NCI-H2081 treated with DMSO at 0.1 percent for 48 hours (cell line): Measurements from ENCODE around the gene SPPL2B.
"Not testable (repeated sequence)": the region's sequence is repeated elsewhere in the genome, so short reads cannot be mapped to it uniquely, and the experiment has no call there.

Experiments
- DNase-seq: peaks from one replicate; lab custom pipeline; 2025; lab: John Stamatoyannopoulos, UW

SPPL2B gene

DNA sequence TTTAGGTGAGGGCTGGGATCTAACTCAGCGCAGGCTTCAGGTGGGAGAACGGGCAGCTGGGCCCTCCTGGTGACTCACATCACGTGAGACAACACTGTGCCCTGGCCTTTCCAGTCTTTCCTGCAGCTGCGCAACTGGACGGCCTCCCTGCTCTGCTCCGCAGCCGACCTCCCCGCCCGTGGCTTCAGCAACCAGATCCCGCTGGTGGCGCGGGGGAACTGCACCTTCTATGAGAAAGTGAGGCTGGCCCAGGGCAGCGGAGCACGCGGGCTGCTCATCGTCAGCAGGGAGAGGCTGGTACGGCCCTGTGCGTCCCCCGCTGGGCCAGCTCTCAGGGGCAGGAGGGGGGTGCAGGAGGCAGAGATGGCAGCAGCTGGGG lies 8.8 kb downstream of the SPPL2B start:
- no peak for DNase-seq

DNA sequence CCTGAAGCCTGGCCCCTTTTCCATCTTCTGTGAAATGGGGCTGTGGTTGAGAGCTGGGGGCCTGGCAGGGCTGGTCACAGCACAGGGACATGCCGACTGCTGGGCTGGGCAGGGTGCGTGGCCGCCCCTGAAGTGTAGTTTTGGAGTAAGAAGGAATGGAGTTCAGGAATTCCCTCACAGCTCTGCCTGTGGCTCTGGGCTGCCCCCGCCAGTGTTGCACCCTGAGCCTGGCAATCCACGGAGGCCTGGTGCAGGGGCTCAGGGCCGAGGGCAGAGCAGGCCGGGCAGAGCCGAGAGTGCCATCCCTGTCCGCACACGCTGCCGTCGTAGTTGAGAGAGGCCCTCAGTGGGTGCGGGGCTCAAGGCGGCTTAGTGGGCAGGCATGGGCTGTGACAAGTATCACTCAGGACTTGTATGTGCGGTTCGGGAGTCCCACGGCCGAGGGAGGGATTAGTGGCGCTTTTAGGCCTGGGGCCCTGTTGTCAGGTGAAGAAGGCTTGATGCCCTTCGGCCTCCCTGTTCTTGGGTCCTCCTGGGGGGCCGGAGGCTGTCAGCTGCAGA lies 9.7 kb downstream of the SPPL2B start:
- DNase-seq = no peak

DNA sequence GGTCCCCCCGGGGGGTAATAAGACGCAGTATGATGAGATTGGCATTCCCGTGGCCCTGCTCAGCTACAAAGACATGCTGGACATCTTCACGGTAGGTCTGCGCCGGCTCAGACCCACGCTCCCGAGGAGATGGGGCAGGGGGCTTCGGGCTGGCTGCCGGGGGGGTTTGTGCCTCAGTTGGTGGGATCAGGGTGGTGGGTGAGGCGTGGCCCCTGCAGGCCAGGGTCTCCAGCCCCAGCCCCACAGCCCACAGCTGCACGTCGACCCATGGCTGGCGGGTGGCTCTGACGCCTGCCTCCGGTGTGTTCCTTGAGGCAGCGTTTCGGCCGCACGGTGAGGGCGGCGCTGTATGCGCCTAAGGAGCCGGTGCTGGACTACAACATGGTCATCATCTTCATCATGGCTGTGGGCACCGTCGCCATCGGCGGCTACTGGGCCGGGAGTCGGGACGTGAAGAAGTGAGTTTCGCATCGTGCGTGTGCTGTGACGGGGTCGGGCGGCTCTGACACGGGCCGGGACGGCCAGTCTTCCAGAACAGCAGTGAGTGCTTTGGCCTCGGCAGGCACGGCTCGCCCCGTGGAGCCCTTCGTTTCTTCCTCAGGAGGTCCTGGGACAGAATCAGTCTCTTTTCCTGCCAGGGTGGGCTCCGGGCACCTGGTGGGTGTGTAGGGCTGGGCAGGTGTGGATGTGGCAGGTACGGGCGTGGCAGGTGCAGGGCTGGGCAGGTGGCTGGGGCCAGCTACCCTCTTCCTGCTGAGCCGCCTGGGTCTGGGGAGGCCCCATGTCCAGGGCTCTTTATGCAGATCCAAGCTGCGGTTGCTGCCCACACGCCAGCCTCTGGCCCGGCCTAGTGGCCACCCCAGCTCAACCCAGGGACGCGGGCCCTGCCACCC lies 10.5 kb downstream of the SPPL2B start:
- DNase-seq = no peak

- DNase-seq = no peak
These were observed 11.3 kb downstream of the SPPL2B start for GRCh38 chr19:2339644-2340310.

- DNase-seq = no peak
These were observed 12.2 kb downstream of the SPPL2B start for GRCh38 chr19:2340496-2341243.

GRCh38 chr19:2341244-2341751 lies 12.8 kb downstream of the SPPL2B start:
- no peak for DNase-seq

GRCh38 chr19:2341982-2342381 lies 13.5 kb downstream of the SPPL2B start:
- DNase-seq = no peak

DNA sequence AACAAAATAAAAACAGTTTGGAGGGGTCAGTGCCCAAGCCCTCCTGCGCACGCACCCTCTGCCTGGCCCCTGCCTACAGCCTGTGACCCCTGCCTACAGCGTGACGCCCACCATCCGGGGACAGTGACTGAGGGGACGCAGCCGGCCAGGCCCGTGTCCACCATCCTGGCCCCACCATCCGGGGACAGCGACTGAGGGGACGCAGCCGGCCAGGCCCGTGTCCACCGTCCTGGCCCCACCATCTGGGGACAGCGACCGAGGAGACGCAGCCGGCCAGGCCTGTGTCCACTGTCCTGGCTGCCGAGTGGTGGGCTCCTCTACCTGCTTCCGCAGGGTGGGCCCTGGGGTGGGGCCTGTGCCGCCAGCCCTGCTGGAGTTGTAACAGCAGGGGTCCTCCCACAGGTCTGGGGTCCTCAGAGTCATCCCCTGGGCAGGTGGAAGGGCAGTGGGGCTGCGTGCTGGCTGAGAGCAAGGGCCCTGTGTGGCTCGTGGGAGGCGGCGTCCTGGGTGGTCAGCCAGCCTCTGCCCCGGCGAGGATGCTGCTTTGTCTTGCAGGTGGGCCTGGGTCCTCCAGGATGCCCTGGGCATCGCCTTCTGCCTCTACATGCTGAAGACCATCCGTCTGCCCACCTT lies 14.3 kb downstream of the SPPL2B start:
- DNase-seq = no peak

- DNase-seq = no peak
These were observed 15.0 kb downstream of the SPPL2B start for GRCh38 chr19:2343289-2343982.

GRCh38 chr19:2344381-2344870 lies 15.9 kb downstream of the SPPL2B start:
- DNase-seq = no peak

DNA sequence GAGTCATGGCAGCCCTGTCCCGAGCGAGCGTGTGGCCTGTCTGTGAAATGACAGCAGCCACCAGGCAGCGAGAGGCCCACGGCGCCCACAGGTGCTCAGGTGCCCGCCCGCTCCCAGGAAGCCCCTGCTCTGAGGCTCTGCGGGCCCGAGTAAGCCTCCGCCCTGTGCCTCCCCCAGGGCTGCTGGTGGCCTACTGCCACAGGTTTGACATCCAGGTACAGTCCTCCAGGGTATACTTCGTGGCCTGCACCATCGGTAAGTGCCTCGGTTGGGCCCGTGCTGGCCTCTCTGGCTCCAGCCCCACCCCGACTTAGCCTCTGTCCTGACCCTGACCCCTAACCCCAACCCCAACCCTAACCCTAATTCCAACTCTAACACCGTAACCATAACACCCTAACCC lies 16.6 kb downstream of the SPPL2B start:
- no peak for DNase-seq

DNA sequence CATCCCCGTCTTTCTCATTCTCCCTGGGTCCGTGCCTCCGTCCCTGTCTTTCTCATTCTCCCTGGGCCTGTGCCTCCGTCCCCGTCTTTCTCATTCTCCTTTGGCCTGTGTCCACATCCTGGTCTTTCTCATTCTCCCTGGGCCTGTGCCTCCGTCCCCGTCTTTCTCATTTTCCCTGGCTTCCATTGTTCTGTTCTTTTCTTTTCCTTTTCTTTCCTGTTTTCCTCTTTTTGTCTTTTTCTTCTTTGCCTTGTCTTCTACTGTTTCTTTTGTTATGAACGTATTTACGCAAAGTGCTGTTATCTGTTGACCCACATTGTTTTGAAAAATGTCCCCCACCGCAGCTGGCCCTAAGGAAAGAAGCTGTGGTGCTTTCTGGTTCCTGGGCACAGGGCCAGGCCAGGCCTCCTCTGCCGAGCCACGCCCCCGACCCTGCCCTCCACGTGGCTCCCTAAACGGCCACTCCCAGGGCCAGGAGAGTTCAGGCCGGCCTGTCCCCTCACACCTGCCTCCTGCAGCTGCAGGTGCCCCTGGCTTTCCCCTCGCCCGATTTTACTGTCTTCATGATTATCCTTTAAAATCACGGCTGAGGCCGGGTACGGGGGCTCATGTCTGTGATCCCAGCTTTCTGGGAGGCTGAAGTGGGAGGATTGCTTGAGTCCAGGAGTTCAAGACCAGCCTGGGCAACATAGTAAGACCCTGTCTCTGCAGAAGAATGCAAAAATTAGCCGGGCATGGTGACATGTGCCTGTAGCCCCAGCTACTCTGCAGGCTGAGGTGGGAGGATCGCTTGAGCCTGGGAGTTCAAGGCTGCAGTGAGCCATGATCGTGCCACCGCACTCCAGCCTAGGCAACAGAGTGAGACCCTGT lies 17.5 kb downstream of the SPPL2B start:
- no peak for DNase-seq

DNA sequence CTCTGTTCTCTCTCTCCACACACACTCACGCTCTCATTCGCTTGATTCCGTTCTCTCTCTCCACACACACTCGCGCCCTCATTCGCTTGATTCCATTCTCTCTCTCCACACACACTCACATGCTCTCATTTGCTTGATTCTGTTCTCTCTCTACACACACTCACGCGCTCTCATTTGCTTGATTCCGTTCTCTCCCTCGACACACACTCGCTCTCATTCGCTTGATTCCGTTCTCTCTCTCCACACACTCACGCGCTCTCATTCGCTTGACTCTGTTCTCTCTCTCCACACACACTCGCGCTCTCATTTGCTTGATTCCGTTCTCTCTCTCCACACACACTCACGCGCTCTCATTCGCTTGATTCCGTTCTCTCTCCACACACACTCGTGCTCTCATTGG lies 21.3 kb downstream of the SPPL2B start:
- DNase-seq = not testable (repeated sequence)

- DNase-seq = no peak
These were observed 22.2 kb downstream of the SPPL2B start for GRCh38 chr19:2350656-2351055.

GRCh38 chr19:2351591-2351990 lies 23.1 kb downstream of the SPPL2B start:
- no peak for DNase-seq

DNA sequence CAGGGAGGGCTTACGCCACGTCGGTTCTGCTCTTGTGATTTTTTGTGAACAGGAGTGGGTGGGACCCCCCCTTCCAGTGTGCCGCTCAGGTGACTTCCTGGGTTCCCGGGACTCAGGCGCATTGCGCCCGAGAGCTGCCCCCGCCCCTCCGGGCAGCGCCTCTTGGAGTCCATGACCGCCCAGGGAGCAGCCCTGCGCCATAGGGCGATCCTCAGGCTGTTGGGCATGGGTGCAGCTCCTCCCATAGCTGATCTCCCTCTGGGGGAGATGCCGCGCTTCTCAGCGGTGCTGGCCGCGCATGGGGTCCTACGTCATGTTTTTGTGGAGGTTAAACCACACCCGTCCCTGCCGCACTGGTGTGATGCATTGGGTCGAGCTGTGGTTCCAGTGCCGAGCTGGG lies 23.6 kb downstream of the SPPL2B start:
- DNase-seq = no peak

DNA sequence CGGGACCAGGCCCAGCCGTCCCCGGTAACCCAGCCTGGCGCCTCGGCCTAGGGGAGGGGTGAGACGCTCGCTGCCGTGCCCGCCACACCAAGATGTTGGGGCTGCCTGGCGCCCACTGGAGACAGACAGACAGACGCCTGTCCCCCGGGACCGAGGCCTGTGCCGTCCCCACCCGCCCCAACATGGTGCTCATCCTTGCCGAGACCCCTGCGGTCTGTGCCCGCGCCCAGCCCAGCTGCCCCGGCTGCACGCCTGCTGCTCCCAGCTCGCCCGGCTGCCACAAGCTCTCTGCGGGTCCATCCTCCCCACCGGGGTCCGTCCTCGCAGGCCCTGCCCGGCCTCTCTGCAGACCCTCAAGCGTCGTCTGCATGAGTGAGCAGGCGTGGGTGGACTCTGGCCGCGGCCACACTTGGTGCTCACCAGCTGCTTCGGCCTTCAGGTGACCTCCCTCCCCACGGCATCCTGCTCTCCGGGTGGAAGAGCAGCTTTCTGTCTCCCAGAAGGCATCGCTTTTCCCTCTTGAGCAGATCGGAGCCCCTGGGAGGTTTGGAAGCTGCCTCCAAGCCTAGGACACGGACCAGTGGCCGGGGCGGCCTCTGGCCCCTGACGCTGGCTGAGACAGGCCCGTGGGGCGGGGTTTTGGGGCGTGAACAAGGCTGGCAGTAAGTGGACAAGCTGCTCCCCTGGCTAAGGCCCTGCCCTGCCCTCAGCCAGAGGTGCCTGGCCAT lies 24.8 kb downstream of the SPPL2B start:
- DNase-seq = no peak

GRCh38 chr19:2353887-2354592 lies 25.6 kb downstream of the SPPL2B start:
- DNase-seq = no peak

DNA sequence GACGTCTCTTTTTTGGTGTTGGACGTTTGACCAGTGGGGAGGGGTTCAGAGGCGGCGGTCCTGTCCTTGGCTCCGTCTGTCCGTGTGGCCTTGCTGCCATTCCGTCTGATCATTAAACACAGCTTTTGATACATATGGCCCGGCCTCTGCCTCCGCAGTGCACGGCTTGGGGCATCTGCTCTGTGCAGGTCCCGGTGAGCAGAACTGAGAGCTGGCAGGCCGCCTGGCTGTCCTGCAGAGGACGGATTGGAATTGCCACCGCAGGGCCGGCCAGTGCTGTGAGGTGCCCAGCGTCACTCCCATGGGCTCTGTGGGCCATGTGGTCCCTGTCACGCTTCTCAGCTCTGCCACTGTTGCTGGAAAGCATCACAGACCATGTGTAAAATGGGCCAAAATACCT lies 26.2 kb downstream of the SPPL2B start:
- no peak for DNase-seq
